HL-60/S4 (cell line): Measurements from ENCODE around the gene RINL.
"Not testable (repeated sequence)": the region's sequence is repeated elsewhere in the genome, so short reads cannot be mapped to it uniquely, and the experiment has no call there.

Source experiments
- in situ Hi-C: fragments of 300-500 bp; cut with MboI; formaldehyde crosslinking; loops from 2 replicates; pipeline ENCODE4 v1.14.3; 2022; ENCODE audit warnings: low sequenced_read_pairs

RINL gene

DNA sequence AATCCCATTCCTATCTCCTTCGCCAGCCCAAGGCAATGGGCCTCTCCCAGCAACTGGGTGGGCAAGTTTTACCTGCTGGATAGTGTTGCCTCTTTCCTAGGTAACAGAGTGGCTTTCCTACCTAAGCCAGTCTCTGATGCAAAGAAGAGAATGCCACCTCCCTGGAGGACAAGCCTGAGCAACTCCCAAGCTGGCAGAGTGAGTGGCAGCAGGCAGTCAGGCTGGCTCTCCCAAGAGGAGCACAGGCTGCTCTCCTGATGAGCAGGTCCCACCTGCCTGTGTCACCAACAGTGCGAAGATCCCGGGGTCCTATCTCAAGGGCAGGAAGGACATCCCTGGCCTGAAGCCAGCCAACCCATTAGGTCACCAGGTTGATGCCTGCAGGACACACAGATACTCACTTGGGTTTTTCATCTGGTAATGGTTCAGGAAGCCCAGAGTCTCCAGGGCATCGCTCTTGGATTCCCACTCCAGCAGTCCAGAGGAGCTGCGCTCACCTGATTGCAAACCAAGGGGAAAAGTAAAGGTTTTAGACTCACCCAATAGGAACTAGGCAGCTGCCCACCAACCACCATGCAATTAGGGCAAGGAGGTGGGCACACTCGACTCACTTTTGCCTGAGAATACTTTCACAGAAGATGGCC is 41.0 kb downstream of the RINL start:
- in situ Hi-C loops: no loop called here

DNA sequence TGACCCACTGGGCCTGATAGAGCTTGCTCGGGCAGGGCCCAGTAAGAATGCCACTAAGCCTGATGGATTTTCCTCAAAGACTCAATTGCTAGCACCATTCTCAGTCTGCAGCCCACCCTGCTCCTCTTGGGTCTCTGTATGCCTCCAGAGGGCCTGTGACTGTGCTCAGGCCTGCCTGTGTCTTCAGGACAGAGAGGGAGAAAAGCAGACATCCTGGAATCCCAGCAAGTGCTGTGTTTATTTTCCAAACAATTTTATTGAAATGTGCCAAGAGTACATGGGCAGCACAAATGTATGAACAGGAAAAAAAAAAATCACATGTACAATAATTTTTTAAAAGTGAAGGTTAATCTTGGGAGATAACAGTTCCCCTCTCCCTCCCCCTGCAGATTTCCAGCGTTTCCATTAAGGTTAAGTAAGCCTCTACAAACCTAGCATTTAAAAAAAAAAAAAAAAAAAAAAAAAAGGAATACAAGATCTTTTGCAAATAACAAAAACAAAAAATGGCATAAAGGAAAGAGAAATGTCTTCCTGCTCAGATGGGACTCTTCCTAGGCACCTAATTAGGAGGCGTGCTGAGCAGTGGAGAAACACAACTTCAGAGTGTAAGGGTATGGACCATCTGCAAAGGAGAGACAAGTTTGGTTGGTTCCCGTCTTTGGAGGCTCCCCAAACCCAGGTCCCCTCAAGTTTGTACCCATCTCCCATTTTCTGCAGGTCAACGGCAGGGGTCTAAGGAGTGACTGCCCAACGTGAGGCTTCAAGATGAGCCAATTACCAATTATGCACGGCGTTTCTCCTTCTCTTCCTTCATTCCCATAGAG is 41.7 kb downstream of the RINL start:
- in situ Hi-C loops: no loop called here

DNA sequence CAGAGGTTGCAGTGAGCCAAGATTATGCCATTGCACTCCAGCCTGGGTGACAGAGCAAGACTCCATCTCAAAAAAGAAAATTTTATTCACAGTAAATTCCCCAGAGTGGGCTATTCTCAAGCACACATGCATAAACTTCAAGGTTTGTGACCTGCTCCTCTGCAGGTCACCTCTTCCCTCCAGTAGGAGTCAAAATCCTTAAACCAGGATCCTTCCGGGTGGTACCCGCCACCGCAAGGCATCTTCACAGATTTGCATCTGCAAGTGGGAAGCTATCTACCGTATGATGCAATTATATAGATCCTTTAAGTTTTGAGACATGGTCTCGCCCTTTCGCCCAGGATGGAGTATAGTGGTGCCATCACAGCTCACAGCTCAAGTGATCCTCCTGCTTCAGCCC is 43.5 kb downstream of the RINL start:
- in situ Hi-C loops: no loop called here

DNA sequence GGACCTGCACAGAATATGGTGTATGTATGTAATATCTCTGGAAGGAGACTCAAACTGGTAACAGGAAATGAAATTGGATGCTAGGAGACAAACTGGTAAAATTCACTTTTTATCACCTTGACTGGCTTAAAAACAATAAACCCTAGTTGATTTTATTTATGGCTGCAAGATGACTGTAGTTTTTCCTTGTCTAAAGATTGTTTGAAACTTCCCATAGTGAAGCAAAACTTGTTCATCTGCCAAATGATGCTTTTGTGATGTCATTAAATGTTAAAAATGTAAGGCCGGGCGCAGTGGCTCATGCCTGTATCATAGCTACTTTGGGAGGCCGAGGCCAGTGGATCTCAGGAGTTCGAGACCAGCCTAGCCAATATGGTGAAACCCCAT is 44.0 kb downstream of the RINL start:
- in situ Hi-C loops: no loop called here

DNA sequence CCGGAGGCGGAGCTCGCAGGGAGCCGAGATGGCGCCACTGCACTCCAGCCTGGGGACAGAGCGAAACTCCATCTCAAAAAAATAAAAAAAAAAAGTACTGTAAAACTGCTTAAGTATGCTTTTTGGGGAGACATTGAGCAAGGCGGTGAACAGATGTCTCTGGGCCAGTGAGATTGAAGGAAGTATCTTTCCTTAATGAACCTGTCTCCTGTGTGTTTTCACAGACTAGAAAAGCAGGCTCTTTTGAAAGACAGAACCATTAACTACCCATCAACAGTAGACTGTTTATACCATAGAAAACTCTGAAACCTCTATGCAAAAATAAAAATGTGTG is 45.0 kb downstream of the RINL start:
- in situ Hi-C loops: no loop called here

DNA sequence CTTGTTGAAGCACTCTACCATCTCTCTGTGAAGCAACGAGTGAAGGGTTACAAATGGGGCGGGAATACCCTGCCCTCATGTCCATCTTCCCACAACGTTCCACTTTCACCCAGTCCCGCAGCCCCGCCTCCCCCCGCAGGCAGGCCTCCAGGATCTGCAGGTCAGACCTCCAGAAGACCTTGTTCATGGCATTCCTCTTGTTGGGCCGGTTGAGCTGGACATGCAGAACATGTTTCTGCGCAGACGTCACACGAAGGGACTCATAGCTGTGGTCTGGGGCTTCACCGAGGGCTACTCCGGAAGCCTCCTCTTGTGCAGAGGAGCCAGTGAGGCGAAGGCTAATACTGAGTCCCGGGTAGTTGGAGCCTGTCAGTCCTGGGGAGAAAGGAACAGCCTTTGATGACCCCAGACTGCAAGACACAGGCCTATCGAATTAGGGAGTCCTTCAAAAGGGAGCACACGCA is 46.9 kb downstream of the RINL start:
- in situ Hi-C loops: no loop called here

DNA sequence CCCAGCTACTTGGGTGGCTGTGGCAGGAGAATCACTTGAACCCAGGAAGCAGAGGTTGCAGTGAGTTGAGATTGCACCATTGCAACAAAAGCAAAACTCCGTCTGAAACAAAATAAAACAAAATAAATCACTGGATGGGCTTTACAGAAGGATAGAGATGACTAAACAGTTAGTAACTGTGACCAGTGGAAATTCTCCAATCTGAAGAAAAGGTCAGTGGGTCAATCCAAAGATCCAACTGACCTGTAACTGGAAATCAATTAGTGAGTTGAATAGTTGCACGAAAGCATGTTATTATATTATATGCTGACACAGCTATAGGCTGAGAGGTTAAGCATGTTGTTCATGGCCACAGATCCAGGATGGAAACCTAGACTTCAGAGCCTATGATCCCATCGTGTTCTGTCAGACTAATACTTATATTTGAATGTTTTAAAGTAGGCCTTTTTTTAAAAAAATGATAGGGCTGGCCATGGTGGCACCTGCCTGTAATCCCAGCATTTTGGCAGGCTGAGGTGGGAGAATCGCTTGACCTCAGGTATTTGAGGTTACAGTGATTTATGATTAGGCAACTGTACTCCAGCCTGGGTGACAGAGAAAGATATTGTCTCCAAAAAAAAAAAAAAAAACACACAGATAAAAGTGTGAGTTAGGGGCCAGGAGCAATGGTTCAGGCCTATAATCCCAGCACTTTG is 47.9 kb downstream of the RINL start:
- in situ Hi-C loops: no loop called here

DNA sequence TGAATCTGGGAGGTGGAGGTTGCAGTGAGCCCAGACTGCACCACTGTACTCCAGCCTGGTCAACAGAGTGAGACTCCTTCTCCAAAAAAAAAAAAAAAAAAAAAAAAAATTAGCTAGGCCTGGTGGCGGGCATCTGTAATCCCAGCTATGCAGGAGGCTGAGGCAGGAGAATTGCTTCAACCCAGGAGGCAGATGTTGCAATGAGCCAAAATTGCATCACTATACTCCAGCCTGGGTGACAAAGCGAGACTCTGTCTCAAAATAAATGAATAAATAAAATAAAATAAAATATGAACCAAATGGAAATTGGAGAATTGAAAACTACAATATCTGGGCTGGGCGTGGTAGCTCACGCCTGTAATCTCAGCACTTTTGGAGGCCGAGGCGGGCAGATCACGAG is 48.9 kb downstream of the RINL start:
- in situ Hi-C loops: not testable (repeated sequence)

DNA sequence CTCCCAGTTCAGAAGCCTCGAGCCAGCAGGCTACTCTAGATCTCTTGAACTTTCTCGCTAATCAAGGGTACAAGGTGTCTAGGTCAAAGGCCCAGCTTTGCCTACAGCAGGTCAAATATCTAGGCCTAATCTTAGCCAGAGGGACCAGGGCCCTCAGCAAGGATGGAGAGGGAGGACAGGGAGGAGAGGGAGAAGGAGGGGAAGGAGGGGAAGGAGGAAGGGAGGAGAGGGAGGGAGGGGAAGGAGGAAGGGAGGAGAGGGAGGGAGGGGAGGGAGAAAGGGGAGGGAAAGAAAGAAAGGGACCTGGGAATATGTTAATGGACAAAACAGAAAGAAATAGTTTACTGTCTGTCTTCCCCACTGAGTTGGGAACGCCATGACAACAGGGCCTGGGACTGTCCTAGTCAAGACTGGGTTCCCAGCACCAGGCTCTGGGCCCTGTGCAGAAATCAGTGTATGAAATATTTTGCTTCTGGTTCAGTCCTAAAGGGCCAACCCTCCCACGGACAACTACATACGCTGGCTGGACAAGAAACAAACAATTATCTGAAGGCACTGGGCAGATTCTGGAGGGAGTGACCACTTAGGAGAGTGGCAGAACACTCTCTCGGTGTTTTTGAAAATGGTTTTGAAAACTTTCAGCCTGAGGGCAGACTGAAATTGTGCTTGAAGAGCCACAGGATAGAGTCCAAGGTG is 51.1 kb downstream of the RINL start:
- in situ Hi-C loops: no loop called here

DNA sequence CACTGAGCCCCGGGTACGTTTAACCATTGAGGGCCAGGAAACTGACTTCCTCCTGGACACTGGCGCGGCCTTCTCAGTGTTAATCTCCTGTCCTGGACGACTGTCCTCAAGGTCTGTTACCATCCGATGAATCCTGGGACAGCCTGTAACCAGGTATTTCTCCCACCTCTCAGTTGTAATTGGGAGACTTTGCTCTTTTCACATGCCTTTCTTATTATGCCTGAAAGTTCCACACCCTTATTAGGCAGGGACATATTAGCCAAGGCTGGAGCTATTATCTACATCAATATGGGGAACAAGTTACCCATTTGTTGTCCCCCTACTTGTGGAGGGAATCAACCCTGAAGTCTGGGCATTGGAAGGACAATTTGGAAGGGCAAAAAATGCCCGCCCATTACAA is 52.1 kb downstream of the RINL start:
- in situ Hi-C loops: not testable (repeated sequence)

DNA sequence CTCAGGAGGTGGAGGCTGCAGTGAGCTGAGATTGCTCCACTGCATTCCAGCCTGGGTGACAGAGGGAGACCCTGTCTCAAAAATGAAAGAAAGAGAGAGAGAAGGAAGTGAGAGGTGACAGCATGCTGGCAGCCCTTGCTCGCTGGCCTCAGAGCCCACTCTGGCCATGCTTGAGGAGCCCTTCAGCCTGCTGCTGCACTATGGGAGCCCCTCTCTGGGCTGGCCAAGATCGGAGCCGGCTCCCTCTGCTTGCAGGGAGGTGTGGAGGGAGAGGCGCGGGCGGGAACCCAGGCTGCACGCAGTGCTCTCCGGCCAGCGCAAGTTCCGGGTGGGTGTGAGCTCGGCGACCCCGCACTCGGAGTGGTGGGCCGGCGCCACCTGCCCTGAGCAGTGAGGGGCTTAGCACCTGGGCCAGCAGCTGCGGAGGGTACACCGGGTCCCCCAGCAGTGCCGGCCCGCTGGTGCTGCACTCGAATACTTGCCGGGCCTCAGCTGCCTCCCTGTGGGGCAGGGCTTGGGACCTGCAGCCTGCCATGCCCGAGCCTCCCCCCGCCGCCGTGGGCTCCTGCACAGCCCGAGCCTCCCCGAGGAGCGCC is 56.7 kb downstream of the RINL start:
- in situ Hi-C loops: not testable (repeated sequence)

DNA sequence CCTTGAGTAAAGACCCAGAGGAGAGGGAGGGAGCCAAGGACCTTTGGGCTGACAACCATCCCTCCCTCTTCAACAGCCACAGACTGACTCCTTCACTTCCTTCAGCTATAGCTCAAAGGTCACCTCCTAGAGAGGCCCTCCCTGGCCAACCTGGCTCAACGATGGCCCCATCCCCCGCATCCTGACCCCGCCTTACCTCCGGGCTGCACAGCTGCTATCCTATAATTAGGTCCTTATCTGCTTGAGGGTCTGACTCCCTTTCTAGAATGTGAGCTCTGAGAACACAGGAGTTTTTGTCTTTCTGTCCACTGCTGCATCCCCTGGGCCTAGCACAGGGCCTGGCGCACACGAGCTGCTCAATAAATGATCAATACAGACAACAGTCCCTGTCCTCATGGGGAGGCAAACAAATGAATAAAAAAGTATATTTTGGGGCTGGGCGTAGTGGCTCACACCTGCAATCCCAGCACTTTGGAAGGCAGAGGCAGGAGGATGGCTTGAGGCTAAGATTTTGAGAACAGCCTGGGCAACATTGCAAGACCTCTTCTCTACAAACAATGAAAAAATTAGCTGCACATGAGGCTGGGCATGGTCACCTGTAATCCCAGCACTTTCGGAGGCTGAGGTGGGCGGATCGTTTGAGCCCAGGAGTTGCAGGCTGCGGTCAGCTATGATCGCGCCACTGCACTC is 58.7 kb downstream of the RINL start:
- in situ Hi-C loops: no loop called here
